ENCODE data around the gene RGS10. TPM values are rescaled to one million over a fixed set of nuclear protein-coding genes. Genes with fewer than 3 reads are reported as not detected.

Gene RGS10
- total and polyA plus RNA-seq, 12 donors, result 9.5 to 28.1 (median 15.7) TPM

GRCh38 chr10:119477444-119477843 is 65.1 kb downstream of the RGS10 start:
- 56 to 70% (median 62%) methylated on average over 3 of the region's 3 CpGs for WGBS, 4 donors
- TF ChIP-seq POLR2A (IDR thresholded peaks at IDR 0.05) (no peak), CTCF (IDR thresholded peaks at IDR 0.05) (no peak)
- no peak for DNase-seq
- no peak overlapping the region for H3K4me3 ChIP-seq
- no peaks in the 10 kb centered on the region for H3K4me1 ChIP-seq (replicated peaks in 1 of 2)
- intact Hi-C loops (cut with DNase I), result no loop called here
- no peak overlapping the region for H3K27ac ChIP-seq
- H3K36me3 ChIP-seq (replicated peaks in 1 of 2), result no peaks in the 10 kb centered on the region
- no peaks in the 10 kb centered on the region for H3K9me3 ChIP-seq (replicated peaks in 1 of 3)
- H3K27me3 ChIP-seq, result peaks cover 5% of the 10 kb centered on the region

- DNase-seq, result no peak
- H3K4me3 ChIP-seq, result no peak overlapping the region
- TF ChIP-seq POLR2A (IDR thresholded peaks at IDR 0.05) (no peak), CTCF (IDR thresholded peaks at IDR 0.05) (no peak)
- H3K36me3 ChIP-seq (replicated peaks in 1 of 2), result no peaks in the 10 kb centered on the region
- H3K27me3 ChIP-seq, result peaks cover 3% of the 10 kb centered on the region
- H3K4me1 ChIP-seq (replicated peaks in 1 of 2), result no peaks in the 10 kb centered on the region
- H3K27ac ChIP-seq, result no peak overlapping the region
- 77 to 94% (median 92%) methylated on average over 9 to 10 of the region's 10 CpGs for WGBS, 4 donors
- intact Hi-C loops (cut with DNase I), result no loop called here
- H3K9me3 ChIP-seq (replicated peaks in 1 of 3), result no peaks in the 10 kb centered on the region
Measured at GRCh38 chr10:119474606-119475005, 67.9 kb downstream of the RGS10 start.

GRCh38 chr10:119473771-119474170 is 68.7 kb downstream of the RGS10 start:
- Histone ChIP-seq H3K36me3 (replicated peaks in 1 of 2) (no peaks in the 10 kb centered on the region), H3K27ac (no peak overlapping the region), H3K4me1 (replicated peaks in 1 of 2) (no peaks in the 10 kb centered on the region), H3K9me3 (replicated peaks in 1 of 3) (no peaks in the 10 kb centered on the region), H3K27me3 (peaks cover 3% of the 10 kb centered on the region), H3K4me3 (no peak overlapping the region)
- TF ChIP-seq CTCF (IDR thresholded peaks at IDR 0.05), result no peak
- no peak for TF ChIP-seq POLR2A (IDR thresholded peaks at IDR 0.05)
- intact Hi-C loops (cut with DNase I), result no loop called here
- WGBS, 4 donors, result 91 to 100% (median 93%) methylated on average over 2 to 4 of the region's 4 CpGs
- DNase-seq, result no peak

GRCh38 chr10:119470920-119471702 is 71.4 kb downstream of the RGS10 start:
- H3K27me3 ChIP-seq, result no peaks in the 10 kb centered on the region
- TF ChIP-seq POLR2A (IDR thresholded peaks at IDR 0.05) (no peak), CTCF (IDR thresholded peaks at IDR 0.05) (no peak)
- H3K4me3 ChIP-seq, result no peak overlapping the region
- H3K9me3 ChIP-seq (replicated peaks in 1 of 3), result no peaks in the 10 kb centered on the region
- H3K4me1 ChIP-seq (replicated peaks in 1 of 2), result no peaks in the 10 kb centered on the region
- 61 to 82% (median 69%) methylated on average over 3 of the region's 3 CpGs for WGBS, 4 donors
- no peak overlapping the region for H3K27ac ChIP-seq
- DNase-seq, result no peak
- no peaks in the 10 kb centered on the region for H3K36me3 ChIP-seq (replicated peaks in 1 of 2)
- intact Hi-C loops (cut with DNase I), result no loop called here
